Gastrocnemius medialis (tissue), 4 donors: Measurements from ENCODE around the gene AKAP8L. TPM values are rescaled to one million over a fixed set of nuclear protein-coding genes. Genes with fewer than 3 reads are reported as not detected.
A peak's percentile ranks its signal among the peaks of the same experiment; 100 is the strongest.
"Not testable (repeated sequence)": the region's sequence is repeated elsewhere in the genome, so short reads cannot be mapped to it uniquely, and the experiment has no call there.

Source experiments
- ATAC-seq, 2 donors: fragments of 150-250 bp; one replicate each; pipeline ENCODE4 v1.9.1; 2016
- DNase-seq, 2 donors: peaks; one replicate each; pipeline ENCODE4 v3.0.0-alpha.2; 2019
- H3K27ac ChIP-seq, 4 donors: fragments of 200-600 bp; sonication (generic); 1 replicate in 1 of 4; 2 replicates in 3 of 4; pipeline ENCODE4 v1.5.1; 2016 to 2018; ENCODE audit warnings: mild to moderate bottlenecking in 2 of 4, moderate library complexity in 1 of 4
- H3K27me3 ChIP-seq, 3 donors: fragments of 200-600 bp; sonication (generic) in 2 of 3; 1 replicate in 1 of 3; 2 replicates in 2 of 3; pipeline versions ENCODE4 v1.5.1 to v1.6.0; 2016 to 2019; ENCODE audit warnings: mild to moderate bottlenecking in 1 of 3, moderate library complexity in 1 of 3
- H3K36me3 ChIP-seq, 2 donors: fragments of 200-600 bp; sonication (generic) in 1 of 2; one replicate each; pipeline ENCODE4 v1.5.1; 2017 to 2018
- H3K4me1 ChIP-seq, 2 donors: fragments of 200-600 bp; sonication (generic) in 1 of 2; one replicate each; pipeline ENCODE4 v1.5.1; 2016 to 2017; ENCODE audit warnings: mild to moderate bottlenecking in 2 of 2
- H3K4me3 ChIP-seq, 4 donors: fragments of 200-600 bp; sonication (generic) in 3 of 4; 1 replicate in 1 of 4; 2 replicates in 3 of 4; pipeline ENCODE4 v1.5.1; 2016 to 2019; ENCODE audit warnings: mild to moderate bottlenecking in 2 of 4
- H3K9me3 ChIP-seq, 3 donors: fragments of 200-600 bp; sonication (generic) in 2 of 3; 1 replicate in 1 of 3; 2 replicates in 2 of 3; pipeline ENCODE4 v1.5.1; 2016 to 2019
- POLR2A ChIP-seq, 2 donors: fragments of 450-650 bp; IDR thresholded peaks; one replicate each; pipeline ENCODE4 v1.6.1; 2017; ENCODE audit warnings: antibody characterized with exemption in 2 of 2, mild to moderate bottlenecking in 2 of 2, moderate library complexity in 2 of 2
- in situ Hi-C, 4 donors: fragments of 200-750 bp; cut with MboI; loops; one replicate each; pipeline versions ENCODE4 v1.15.0 to v1.8.0; 2017; ENCODE audit warnings: low sequenced_read_pairs in 4 of 4
- intact Hi-C: fragments of 100-400 bp; cut with DNase I; formaldehyde crosslinking; loops from one replicate; pipeline ENCODE4 v1.15.1; 2023; ENCODE audit warnings: low total_unique reads
- total RNA-seq, 4 donors: library from RNA; depleted of rRNA; stranded (reverse); fragments of >200 nt; gene quantifications; one replicate each; pipeline versions ENCODE4 v1.1.0 to v1.2.3, GENCODE V29; 2016
- TF ChIP-seq, protein P1 (sequence below), 5 experiments: fragments of 450-650 bp in 3 of 5; fragments of 200-600 bp in 2 of 5; sonication (generic) in 2 of 5; IDR thresholded peaks in 4 of 5; conservative IDR thresholded peaks in 1 of 5; 1 replicate in 4 of 5; 2 replicates in 1 of 5; pipeline ENCODE4 v1.5.1; 2016 to 2019; ENCODE audit warnings: antibody characterized with exemption in 5 of 5, mild to moderate bottlenecking in 3 of 5, moderate library complexity in 3 of 5

AKAP8L gene
- total RNA-seq, 4 donors from 2014 or later = 69.3 to 142 (median 85.6) TPM

GRCh38 chr19:15417699-15418098 lies 1.1 kb downstream of the AKAP8L start:
- DNase-seq = peak in 1 of 2 donors; percentile 62
- intact Hi-C loops (loop anchor here (1.0 to 5.0 kb wide), 3 partner anchors 38 to 137 kb away; partner anchors contain the start of genes AKAP8 and BRD4), in situ Hi-C loops (no loop called here)
- no peak for TF ChIP-seq POLR2A (IDR thresholded peaks at IDR 0.05)
- Histone ChIP-seq H3K4me3 (peak overlapping the region; percentile 78 to 93 (median 90)), H3K27me3 (no peaks in the 10 kb centered on the region), H3K27ac (peak overlapping the region; percentile 91 to 97 (median 96)), H3K9me3 (no peaks in the 10 kb centered on the region), H3K4me1 (peaks cover 65 to 71% of the 10 kb centered on the region in 2 donors), H3K36me3 (peaks cover 0 to 11% of the 10 kb centered on the region in 2 donors)
- ATAC-seq = peak in 1 of 2 donors; percentile 8

GRCh38 chr19:15412832-15413231 lies 6.0 kb downstream of the AKAP8L start:
- peak overlapping the region; percentile 91 to 97 (median 96) for H3K27ac ChIP-seq
- peak in 1 of 2 donors; percentile 12 for DNase-seq
- H3K4me3 ChIP-seq = peak overlapping the region in 2 of 4 donors; percentile 8 to 10
- H3K27me3 ChIP-seq = no peaks in the 10 kb centered on the region
- peak in 1 of 2 donors; percentile 8 for ATAC-seq
- no peaks in the 10 kb centered on the region for H3K9me3 ChIP-seq
- in situ Hi-C loops (no loop called here), intact Hi-C loops (loop anchor here (2.0 kb wide), 1 partner anchor 32 kb away; no protein-coding TSS in a partner anchor)
- peaks cover 0 to 13% of the 10 kb centered on the region in 2 donors for H3K36me3 ChIP-seq
- peaks cover 88% of the 10 kb centered on the region in 2 donors for H3K4me1 ChIP-seq
- TF ChIP-seq POLR2A (IDR thresholded peaks at IDR 0.05) = no peak
- TF ChIP-seq, protein P1, sequence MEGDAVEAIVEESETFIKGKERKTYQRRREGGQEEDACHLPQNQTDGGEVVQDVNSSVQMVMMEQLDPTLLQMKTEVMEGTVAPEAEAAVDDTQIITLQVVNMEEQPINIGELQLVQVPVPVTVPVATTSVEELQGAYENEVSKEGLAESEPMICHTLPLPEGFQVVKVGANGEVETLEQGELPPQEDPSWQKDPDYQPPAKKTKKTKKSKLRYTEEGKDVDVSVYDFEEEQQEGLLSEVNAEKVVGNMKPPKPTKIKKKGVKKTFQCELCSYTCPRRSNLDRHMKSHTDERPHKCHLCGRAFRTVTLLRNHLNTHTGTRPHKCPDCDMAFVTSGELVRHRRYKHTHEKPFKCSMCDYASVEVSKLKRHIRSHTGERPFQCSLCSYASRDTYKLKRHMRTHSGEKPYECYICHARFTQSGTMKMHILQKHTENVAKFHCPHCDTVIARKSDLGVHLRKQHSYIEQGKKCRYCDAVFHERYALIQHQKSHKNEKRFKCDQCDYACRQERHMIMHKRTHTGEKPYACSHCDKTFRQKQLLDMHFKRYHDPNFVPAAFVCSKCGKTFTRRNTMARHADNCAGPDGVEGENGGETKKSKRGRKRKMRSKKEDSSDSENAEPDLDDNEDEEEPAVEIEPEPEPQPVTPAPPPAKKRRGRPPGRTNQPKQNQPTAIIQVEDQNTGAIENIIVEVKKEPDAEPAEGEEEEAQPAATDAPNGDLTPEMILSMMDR (IDR thresholded peaks at IDR 0.05 in 4 of 5, conservative IDR thresholded peaks at IDR 0.05 in 1 of 5) = no peak

DNA sequence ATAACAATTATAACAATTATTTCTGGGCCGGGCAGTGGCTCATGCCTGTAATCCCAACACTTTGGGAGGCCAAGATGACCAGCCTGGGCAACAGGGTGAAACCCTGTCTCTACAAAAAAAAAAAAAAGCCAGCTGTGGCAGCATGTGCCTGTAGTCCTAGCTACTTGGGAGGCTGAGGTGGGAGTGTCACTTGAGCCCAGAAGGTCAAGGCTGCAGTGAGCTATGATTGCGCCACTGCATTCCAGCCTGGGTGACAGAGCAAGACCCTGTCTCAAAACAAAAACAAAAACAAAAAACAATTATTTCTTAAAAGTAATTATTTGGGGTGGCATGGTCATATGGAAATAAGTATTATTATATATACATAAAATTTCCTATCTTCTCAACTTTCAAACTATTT lies 7.4 kb downstream of the AKAP8L start:
- H3K4me3 ChIP-seq, H3K27me3 ChIP-seq, intact Hi-C loops, in situ Hi-C loops, H3K9me3 ChIP-seq: not testable (repeated sequence)
- Histone ChIP-seq H3K36me3 (peaks cover 0 to 13% of the 10 kb centered on the region in 2 donors), H3K4me1 (peaks cover 88 to 91% of the 10 kb centered on the region in 2 donors), H3K27ac (peak overlapping the region; percentile 91 to 97 (median 96))
- DNase-seq (peak; percentile 58 to 84), ATAC-seq (peak; percentile 34 to 67)

- DNase-seq = no peak
- intact Hi-C loops = no loop called here
- no peak for TF ChIP-seq POLR2A (IDR thresholded peaks at IDR 0.05)
- TF ChIP-seq, protein P1 (IDR thresholded peaks at IDR 0.05 in 4 of 5, conservative IDR thresholded peaks at IDR 0.05 in 1 of 5) = no peak
- ATAC-seq = peak in 1 of 2 donors; percentile 4
- in situ Hi-C loops = no loop called here
- H3K36me3 ChIP-seq = peaks cover 0 to 20% of the 10 kb centered on the region in 2 donors
- peak overlapping the region; percentile 73 to 96 (median 88) for H3K27ac ChIP-seq
- H3K4me3 ChIP-seq = no peak overlapping the region
- H3K9me3 ChIP-seq = no peaks in the 10 kb centered on the region
- H3K4me1 ChIP-seq = peaks cover 84 to 89% of the 10 kb centered on the region in 2 donors
- H3K27me3 ChIP-seq = no peaks in the 10 kb centered on the region
These were observed 14.0 kb downstream of the AKAP8L start for GRCh38 chr19:15404780-15405211.

GRCh38 chr19:15404097-15404779 lies 14.6 kb downstream of the AKAP8L start:
- Histone ChIP-seq H3K27me3 (no peaks in the 10 kb centered on the region), H3K4me1 (peaks cover 79 to 89% of the 10 kb centered on the region in 2 donors), H3K36me3 (peaks cover 0 to 25% of the 10 kb centered on the region in 2 donors), H3K4me3 (peak overlapping the region in 1 of 4 donors; percentile 3), H3K27ac (peak overlapping the region; percentile 73 to 96 (median 88)), H3K9me3 (no peaks in the 10 kb centered on the region)
- in situ Hi-C loops = no loop called here
- TF ChIP-seq, protein P1 (IDR thresholded peaks at IDR 0.05 in 4 of 5, conservative IDR thresholded peaks at IDR 0.05 in 1 of 5) = no peak
- TF ChIP-seq POLR2A (IDR thresholded peaks at IDR 0.05) = no peak
- no peak for DNase-seq
- intact Hi-C loops = no loop called here
- ATAC-seq = peak; percentile 37 to 60
